GDM1 (cell line): ENCODE measurements around the gene HTR6.

Experiments used
- DNase-seq: peaks from one replicate; lab custom pipeline; 2025; lab: John Stamatoyannopoulos, UW

The HTR6 gene

GRCh38 chr1:19720973-19721372, 56.3 kb downstream of the HTR6 start:
- no peak for DNase-seq

- DNase-seq, result no peak
Observed at GRCh38 chr1:19723874-19724273, 59.2 kb downstream of the HTR6 start.

- no peak for DNase-seq
Observed at GRCh38 chr1:19725606-19726005, 60.9 kb downstream of the HTR6 start.

- DNase-seq, result no peak
Observed at GRCh38 chr1:19728413-19729145, 63.9 kb downstream of the HTR6 start.

- no peak for DNase-seq
Observed at GRCh38 chr1:19730232-19730631, 65.6 kb downstream of the HTR6 start.
